Right renal cortex interstitium (tissue), 3 donors: Measurements from ENCODE around the gene PDK2. TPM values are rescaled to one million over a fixed set of nuclear protein-coding genes. Genes with fewer than 3 reads are reported as not detected.

Source experiments
- DNase-seq, 3 donors: peaks; one replicate each; pipeline ENCODE4 v3.0.0-alpha.2; 2013; ENCODE audit warnings: low read depth in 3 of 3, low spot score in 2 of 3
- polyA plus RNA-seq, 3 donors: library from polyadenylated mRNA; unstranded; fragments of 120-200 nt; gene quantifications; one replicate each; pipeline ENCODE4 v1.2.1, GENCODE V29; 2013; ENCODE audit not compliant: insufficient read length in 3 of 3

Gene PDK2
- polyA plus RNA-seq, 3 donors: 118 to 135 (median 127) TPM

DNA sequence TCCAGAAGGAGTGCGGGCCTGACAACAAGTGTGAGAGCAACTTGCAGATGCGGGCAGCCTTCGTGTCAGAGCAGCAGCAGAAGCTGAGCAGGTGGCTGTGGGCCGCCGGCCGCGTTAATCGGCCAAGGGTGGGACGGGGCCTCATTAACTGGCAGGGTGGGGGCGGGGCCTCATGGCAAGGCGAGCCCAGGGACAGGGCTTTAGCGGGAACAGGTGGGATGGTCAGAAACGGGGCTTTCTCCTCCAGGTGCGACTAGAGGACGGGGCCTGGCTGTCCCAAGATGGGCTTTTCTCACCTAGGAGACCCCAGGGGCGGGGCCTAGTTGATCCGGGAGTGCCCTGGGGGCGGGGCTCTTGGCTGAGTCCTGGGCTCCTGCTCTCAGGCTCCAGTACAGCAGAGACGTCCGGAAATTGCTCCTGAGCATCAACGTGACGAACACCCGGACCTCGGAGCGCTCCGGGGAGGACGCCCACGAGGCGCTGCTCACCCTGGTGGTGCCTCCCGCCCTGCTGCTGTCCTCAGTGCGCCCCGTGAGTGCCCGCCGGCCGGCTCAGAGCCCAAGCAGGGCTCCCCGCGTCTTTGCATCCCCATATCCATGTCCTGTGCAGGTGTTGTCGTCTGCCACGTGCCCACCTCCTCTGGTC is 18.4 kb upstream of the PDK2 start:
- DNase-seq: no peak

DNA sequence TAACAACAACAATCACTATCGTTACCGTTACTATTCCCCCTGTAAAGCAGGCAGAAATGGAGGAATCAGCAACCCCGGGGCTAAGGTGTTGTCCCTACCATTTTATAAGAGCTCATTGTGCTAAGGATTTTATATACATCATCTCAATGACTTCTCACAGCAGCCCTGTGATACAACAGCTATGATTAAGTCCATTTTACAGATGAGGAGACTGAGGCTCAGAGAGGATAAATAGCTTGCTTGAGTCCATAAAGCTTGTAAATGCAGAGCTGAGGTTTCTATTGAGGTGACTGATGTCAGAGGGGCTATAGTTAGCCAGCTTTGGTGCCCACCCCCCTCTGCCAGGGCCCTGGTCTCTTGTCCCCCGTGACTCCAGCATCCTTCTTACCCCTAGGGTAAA is 16.7 kb upstream of the PDK2 start:
- DNase-seq: no peak

DNA sequence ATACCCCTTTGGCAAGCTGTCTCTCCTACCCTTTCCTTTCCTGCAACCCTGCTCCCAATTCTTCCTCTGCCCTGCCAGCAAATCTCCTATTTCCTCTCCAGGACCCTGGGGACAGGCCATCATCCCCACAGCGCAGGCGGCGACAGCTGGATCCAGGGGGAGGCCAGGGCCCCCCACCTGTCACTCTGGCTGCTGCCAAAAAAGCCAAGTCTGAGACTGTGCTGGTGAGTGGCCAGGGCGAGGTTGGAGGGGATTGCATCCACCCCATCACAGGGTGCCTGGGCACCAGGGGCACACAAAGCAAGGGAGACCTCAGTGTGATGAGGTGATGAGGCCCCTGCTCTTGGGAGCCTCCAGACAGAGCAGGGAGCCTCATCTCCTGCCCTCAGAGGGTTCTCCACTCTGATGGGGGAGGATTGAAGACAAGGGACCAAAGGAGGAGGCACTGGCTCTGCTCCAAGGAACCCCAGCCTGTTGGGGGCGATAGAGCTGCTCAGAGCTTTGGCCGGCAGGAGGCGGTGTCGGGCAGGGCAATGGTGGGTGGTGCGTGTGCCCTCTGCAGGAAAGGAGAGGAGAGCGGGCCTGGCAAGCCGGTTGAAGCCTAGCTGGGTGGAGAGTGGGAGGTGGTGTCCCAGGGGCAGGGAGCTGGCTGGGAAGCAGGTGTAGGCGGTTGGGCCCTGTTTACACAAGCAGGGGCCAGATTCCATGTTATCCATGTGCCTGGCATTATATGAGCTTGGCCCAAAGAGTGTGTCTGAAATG is 15.6 kb upstream of the PDK2 start:
- no peak for DNase-seq

DNA sequence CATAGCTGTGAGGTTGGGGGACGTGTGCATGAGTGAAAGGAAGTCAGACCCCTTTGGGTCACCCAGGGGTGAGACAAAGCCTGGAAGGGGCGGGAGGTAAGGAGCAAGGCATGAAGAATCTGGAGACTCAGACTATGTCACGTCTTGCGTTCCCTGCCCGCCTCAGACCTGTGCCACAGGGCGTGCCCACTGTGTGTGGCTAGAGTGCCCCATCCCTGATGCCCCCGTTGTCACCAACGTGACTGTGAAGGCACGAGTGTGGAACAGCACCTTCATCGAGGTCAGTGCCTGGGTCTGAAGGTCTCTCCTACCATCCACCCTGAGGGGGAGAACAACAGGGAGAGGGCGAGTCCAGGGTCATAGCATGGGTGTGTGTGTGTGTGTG is 15.1 kb upstream of the PDK2 start:
- DNase-seq: no peak

DNA sequence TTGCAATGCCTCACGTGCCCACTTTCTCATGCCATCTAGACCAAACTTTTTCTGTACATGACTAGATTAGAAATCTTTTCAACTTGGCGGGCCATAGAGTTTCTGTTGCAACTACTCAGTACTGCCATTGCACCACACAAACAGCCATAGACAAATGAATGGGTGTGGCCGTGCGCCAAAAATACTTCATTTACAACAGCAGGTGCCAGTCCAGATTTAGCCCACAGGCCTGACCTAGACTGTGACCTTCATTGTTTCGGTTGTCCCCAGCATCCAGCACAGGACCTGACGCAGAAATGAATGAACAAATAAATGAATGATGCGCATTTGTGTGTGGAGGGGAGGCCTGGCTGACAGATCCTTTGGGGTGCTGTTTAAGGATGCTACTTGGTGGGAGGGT is 14.3 kb upstream of the PDK2 start:
- no peak for DNase-seq

DNA sequence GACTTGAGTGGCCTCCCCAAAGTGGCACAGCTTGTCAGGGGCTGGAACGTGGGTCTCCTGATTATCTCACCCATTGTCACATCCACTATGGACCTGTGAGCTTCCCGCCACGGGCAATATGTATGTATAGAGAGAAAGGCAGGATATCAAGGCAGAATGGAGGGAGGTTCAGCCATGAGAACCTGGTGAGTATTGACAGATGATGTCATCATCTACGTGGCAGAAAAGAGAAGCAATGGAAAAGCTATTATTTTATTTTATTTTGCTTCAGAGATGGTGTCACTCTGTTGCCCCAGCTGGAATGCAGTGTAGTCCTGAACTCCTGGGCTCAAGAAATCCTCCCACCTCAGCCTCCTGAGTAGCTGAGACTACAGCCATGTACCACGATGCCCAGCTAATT is 13.4 kb upstream of the PDK2 start:
- DNase-seq: no peak

DNA sequence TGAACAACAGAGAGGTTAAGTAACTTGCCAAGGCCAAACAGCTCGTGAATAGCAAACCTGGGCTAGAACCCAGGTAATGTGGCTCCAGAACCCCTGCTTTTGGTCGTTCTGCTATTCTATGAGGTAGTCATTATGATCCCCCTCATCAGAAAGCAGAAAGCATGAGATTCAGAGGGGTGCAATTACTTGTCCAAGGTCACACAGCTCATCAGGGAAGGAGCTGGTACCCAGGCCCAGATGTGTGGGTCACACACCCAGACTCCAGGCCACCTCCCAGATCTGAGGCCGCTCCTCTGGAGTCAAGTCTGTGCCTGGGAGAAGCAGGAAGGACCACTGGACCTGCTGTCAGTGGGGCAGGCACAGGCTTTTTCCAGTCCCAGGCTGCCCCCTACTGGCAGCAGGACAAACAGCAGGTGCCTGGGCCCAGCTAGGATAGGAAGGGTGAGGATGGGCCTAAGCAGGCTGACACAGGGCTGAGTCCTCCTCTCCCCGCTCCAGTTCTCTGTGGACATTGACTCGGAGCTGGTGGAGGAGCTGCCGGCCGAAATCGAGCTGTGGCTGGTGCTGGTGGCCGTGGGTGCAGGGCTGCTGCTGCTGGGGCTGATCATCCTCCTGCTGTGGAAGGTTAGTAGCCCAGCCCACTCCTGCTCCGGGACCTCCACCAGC is 7.8 kb upstream of the PDK2 start:
- no peak for DNase-seq

DNA sequence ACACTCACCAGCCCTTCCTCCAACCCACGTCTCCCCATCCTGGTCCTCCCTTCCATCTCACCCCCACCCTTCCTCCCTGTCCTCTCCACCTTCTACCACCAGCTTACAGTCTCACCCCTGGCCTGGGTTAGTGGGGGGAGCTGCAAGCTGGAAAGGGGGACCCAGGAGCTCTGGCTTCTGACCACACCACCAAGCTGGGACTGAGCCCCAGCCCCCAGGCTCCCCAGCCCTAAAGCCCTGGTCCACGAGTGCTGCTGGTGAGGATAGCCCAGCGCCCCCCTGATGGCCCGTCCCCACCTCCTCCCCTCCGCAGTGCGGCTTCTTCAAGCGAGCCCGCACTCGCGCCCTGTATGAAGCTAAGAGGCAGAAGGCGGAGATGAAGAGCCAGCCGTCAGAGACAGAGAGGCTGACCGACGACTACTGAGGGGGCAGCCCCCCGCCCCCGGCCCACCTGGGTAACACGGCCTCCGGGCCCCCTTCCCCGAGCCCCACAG is 7.2 kb upstream of the PDK2 start:
- DNase-seq: no peak

DNA sequence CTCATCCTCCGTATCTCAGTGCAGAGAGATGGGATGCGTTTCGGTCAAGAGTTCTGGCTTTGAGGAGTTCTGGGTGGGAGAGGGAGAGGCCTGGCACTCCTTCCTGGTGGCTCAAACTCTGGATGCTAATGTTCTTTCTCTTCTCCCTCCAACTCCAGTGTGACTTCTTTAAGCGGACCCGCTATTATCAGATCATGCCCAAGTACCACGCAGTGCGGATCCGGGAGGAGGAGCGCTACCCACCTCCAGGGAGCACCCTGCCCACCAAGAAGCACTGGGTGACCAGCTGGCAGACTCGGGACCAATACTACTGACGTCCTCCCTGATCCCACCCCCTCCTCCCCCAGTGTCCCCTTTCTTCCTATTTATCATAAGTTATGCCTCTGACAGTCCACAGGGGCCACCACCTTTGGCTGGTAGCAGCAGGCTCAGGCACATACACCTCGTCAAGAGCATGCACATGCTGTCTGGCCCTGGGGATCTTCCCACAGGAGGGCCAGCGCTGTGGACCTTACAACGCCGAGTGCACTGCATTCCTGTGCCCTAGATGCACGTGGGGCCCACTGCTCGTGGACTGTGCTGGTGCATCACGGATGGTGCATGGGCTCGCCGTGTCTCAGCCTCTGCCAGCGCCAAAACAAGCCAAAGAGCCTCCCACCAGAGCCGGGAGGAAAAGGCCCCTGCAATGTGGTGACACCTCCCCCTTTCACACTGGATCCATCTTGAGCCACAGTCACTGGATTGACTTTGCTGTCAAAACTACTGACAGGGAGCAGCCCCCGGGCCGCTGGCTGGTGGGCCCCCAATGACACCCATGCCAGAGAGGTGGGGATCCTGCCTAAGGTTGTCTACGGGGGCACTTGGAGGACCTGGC is 6.0 kb upstream of the PDK2 start:
- no peak for DNase-seq

DNA sequence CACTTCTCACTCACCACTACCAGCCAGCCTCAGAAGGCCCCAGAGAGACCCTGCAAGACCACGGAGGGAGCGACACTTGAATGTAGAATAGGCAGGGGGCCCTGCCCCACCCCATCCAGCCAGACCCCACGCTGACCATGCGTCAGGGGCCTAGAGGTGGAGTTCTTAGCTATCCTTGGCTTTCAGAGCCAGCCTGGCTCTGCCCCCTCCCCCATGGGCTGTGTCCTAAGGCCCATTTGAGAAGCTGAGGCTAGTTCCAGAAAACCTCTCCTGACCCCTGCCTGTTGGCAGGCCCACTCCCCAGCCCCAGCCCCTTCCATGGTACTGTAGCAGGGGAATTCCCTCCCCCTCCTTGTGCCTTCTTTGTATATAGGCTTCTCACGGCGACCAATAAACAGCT is 5.1 kb upstream of the PDK2 start:
- DNase-seq: no peak

DNA sequence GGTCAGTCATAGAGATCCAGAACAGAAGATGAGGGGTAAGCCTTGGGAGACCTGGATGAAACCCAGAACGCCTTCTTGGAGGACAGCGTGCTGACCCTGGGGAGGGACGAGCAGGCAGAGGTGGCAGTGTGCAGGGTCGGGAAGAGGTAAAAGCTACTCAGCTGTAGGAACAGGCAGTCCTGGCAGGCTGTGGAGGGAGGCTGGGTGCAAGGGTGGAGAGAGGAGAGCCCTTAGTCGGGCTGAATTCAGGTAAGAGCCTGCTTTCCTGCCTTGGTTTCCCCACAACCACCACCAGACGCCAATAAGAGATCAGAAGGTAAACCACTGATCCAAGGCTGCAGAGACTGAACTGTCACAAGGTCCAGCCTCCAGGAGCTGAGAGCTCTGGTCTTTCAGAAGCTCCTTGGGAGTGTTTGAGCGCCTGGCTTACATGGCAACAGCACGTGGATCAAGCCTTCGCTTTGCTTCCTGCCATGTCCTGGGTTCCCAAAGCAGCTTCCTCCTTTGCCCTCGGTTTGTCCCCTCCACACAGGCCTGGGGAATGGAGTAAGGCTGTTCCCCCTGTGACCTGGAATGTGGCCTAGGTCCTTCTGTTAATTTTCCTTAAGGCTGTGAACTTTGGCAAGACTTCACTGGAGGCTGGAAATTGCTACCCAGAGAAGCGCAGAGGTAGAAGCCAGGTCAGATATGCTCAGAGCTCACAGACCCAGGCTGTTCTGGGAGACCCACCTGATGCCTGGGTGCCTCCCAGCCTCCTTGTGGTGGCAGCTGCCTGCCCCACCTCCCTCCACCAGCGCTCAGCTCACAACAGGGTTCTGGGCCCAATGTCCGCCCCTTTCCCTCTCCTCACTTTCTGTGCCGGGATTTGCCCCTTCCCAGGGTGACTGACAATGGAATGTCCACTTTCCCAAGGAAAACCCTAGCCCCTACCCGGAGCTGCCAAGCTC is 3.9 kb upstream of the PDK2 start:
- DNase-seq: no peak

DNA sequence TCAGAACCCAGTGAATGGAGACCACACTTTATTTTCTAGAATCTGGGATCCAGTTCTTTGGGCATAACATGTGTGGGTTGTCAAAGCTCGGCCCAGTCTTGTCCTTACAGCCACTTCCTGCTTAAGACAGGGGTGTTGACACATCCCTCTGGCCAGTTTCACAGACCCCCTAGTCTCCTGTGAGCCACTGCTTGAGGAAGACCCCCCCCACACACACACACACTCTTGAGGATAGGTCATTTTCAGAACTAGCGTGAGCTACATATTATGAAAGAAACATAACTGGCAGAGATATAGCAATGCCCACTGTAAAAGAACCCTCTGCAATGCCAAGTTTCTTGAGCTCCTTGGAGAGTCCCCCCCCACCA is 3.2 kb upstream of the PDK2 start:
- DNase-seq: no peak

DNA sequence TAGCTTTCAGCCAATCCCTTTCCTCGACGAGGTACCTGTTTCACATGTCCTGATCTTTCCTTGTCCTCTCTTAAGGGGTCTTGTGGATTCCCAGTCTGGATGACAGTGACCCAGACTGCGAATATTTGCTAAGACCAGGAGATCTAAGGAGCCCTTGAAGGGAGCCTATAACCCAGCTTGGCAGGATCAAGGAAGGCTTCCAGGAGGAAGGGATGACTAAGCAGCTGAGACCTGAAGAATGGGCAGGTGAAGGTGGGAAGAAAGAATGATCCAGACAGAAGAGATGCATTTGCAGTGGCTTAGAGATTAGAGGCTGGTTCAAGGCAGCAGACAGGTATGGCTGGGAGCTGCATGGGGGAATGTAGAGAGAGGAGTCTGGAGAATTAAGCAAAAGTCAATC is 1.9 kb upstream of the PDK2 start:
- no peak for DNase-seq

DNA sequence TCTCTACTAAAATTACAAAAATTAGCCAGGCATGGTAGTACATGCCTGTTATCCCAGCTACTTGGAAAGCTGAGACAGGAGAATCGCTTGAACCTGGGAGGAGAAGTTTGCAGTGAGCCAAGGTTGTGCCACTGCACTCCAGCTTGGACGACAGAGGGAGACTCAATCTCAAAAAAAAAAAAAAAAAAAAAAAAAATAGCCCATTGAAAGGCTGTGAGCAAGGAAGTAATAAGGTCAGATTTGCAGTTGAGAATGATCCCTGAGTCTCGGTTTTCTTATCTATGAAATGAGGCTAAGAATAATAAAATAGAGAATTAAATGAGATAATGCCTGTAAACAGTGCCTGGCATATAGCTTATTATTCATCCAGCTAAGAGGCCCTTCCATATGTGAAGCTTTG is 1.3 kb upstream of the PDK2 start:
- DNase-seq: no peak

DNA sequence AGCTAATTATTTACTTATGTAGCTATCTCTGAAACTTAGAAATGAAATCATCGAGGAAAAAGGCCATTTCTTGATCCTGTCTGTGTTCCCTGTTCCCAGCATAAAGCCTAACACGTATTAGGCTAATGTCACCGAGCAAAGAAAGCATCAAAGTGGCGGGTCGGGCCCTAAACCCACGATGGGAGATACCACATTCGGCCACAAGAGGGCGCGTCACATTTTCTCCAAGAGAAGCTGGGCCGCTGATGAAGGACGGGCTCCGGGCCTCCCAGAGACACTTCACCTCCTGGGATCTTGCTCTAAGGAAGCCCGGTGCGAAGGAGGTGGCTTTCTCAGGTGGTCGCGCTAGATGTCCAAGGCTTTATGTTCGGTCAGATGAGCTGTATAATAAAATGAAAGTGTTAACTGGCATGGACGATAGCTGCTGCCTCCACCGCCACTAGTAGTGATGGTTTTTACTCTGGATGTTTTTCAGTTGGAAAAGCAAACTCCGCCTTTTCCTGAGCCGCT is 853 bp upstream of the PDK2 start:
- DNase-seq: peak; percentile 87 to 92 (median 87)

DNA sequence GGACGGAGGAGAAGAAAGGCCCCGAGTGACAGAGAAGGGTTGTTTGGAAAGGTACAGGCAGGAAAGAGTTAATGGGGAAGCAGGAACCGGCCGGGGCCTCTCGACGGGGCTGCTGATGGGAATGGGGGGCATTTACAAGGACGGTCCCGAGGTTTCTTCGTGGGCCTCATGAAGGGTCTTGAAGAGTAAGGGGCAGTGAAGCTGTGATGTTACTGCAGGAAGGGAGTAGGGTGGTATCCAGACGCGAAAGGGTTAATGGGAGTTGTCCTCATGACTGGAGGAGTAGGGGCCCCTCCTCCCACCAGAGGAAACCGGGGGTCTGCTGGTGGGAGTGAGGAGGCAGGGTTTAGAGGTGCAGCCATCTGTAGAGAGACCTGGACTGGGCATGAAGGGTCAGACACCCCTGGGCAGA is 481 bp downstream of the PDK2 start:
- DNase-seq: no peak

DNA sequence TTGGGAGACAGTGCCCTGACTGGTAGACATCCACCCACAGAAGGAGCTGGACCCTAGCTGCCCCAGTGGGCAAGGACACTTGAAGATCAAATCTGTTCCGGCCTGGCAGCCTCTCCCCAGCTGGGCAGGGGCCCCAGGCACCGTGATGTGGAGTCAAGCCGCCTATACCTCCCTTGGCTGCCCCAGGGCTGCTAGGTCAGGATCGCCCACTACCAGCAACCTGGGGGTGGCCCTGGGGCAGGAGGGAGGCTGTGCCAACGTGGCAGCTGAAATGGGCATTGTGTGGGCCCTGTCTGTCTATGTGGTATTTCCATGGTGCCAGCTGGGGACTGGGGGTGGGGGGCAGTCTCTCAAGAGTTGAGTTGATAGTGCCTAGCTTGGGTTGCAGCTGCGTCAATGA is 941 bp downstream of the PDK2 start:
- no peak for DNase-seq

DNA sequence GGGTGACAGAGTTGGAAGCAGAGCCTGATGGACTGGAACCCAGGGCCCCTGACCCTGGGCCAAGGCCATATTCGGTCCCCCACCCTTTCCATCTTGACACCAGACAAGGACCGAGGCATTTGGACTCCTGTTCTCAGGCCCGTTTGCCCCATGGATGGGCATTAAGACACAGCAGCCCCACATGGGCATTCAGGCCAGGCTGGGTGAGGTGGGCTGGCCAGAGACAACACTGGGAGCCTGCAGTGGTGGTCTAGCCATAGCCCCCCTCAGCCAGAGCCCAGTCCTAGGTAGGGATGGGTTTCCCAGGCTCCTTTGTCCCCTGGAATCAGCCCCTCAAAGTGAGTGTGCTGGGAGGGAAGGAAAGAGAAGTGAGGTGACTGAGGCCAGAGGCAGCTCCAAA is 1.6 kb downstream of the PDK2 start:
- DNase-seq: no peak

DNA sequence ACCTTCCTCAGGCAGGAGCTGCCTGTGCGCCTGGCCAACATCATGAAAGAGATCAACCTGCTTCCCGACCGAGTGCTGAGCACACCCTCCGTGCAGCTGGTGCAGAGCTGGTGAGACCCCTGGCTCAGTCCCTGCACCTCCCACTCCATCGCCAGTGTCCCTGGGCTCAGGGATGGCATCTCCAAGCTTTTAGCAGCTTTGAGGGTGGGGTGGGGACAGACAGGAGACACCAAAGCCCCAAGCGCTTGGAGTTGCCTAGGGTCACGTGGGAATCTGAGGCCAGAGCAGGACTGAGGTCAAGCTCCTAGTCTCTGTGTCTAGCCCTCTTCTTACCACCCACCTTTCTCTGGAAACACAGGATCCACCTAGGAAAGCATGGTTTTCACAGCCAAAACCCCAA is 2.3 kb downstream of the PDK2 start:
- no peak for DNase-seq

DNA sequence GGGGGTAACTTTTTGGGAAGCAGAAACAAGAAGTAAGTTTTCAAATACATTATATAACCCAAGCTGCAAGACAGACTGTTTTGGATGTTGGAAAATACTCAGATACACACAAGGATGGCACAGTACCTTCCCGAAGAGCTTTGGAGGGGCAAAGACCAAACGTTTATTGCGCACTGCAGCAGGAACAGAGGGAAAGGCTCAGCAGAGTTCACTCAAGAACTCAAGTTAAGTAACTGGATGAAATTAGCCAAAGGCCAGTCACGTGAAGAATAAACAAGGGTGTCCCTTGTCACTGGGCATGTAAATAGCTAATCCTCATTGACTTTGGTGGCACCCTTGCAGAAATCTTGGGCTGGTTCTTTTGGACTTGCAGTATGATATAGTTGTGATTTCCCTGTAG is 2.8 kb downstream of the PDK2 start:
- no peak for DNase-seq
